ENCODE results near the gene TADA2B. TPM values are rescaled to one million over a fixed set of nuclear protein-coding genes. Genes with fewer than 3 reads are reported as not detected.

The TADA2B gene
- total and polyA plus RNA-seq, 2 experiments from 2014 or later = 3.6 to 11.4 TPM

- H3K27ac Mint-ChIP-seq = no peak overlapping the region
- Histone ChIP-seq H3K4me1 (ENCODE audit: insufficient read depth) (peaks cover 20% of the 10 kb centered on the region; the same call in 1 of the 2 replicates), H2AFZ (no peak overlapping the region), H3K9me2 (ENCODE audit: insufficient read depth) (no peaks in the 10 kb centered on the region), H3K27me3 (ENCODE audit: insufficient read depth) (peaks cover 21% of the 10 kb centered on the region), H3K27ac (ENCODE audit: low read depth) (no peak overlapping the region), H3K79me2 (replicated peaks; ENCODE audit: insufficient read depth) (peaks cover 46% of the 10 kb centered on the region), H3K4me2 (peak overlapping the region; percentile 92), H3K4me3 (peak overlapping the region; percentile 72), H4K20me1 (replicated peaks; ENCODE audit: insufficient read depth) (peaks cover 38% of the 10 kb centered on the region), H3F3A (replicated peaks; ENCODE audit: low read depth) (no peaks in the 10 kb centered on the region), H3K36me3 (ENCODE audit: insufficient read depth) (peaks cover 14% of the 10 kb centered on the region; the same call in 1 of the 2 replicates)
- peak overlapping the region; percentile 92 for H3K4me3 Mint-ChIP-seq
- TF ChIP-seq JUNB (IDR thresholded peaks at IDR 0.05; ENCODE audit: unreplicated experiment) (no peak), NANOG (IDR thresholded peaks at IDR 0.05; ENCODE audit: borderline replicate concordance) (no peak), EZH2 (IDR thresholded peaks at IDR 0.05; ENCODE audit: low read depth, unreplicated experiment) (no peak), ZNF114 (CRISPR knock-in tag; IDR thresholded peaks at IDR 0.05) (no peak), ETS1 (IDR thresholded peaks at IDR 0.05) (no peak), POLR2AphosphoS5 (IDR thresholded peaks at IDR 0.05; ENCODE audit: low read depth) (no peak), ZNF462 (CRISPR knock-in tag; IDR thresholded peaks at IDR 0.05) (no peak), EZH2phosphoT487 (IDR thresholded peaks at IDR 0.05; ENCODE audit: unreplicated experiment) (no peak), ZNF331 (CRISPR knock-in tag; IDR thresholded peaks at IDR 0.05; ENCODE audit: low read depth) (no peak), STAT1 (IDR thresholded peaks at IDR 0.05; ENCODE audit: unreplicated experiment) (no peak), CREB1 (CRISPR knock-in tag; IDR thresholded peaks at IDR 0.05; ENCODE audit: low read depth) (no peak)
- TF ChIP-seq, protein P1, sequence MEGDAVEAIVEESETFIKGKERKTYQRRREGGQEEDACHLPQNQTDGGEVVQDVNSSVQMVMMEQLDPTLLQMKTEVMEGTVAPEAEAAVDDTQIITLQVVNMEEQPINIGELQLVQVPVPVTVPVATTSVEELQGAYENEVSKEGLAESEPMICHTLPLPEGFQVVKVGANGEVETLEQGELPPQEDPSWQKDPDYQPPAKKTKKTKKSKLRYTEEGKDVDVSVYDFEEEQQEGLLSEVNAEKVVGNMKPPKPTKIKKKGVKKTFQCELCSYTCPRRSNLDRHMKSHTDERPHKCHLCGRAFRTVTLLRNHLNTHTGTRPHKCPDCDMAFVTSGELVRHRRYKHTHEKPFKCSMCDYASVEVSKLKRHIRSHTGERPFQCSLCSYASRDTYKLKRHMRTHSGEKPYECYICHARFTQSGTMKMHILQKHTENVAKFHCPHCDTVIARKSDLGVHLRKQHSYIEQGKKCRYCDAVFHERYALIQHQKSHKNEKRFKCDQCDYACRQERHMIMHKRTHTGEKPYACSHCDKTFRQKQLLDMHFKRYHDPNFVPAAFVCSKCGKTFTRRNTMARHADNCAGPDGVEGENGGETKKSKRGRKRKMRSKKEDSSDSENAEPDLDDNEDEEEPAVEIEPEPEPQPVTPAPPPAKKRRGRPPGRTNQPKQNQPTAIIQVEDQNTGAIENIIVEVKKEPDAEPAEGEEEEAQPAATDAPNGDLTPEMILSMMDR (conservative IDR thresholded peaks at IDR 0.05; ENCODE audit: low read depth in 2 of 2) = no peak
- TF ChIP-seq, protein P2, sequence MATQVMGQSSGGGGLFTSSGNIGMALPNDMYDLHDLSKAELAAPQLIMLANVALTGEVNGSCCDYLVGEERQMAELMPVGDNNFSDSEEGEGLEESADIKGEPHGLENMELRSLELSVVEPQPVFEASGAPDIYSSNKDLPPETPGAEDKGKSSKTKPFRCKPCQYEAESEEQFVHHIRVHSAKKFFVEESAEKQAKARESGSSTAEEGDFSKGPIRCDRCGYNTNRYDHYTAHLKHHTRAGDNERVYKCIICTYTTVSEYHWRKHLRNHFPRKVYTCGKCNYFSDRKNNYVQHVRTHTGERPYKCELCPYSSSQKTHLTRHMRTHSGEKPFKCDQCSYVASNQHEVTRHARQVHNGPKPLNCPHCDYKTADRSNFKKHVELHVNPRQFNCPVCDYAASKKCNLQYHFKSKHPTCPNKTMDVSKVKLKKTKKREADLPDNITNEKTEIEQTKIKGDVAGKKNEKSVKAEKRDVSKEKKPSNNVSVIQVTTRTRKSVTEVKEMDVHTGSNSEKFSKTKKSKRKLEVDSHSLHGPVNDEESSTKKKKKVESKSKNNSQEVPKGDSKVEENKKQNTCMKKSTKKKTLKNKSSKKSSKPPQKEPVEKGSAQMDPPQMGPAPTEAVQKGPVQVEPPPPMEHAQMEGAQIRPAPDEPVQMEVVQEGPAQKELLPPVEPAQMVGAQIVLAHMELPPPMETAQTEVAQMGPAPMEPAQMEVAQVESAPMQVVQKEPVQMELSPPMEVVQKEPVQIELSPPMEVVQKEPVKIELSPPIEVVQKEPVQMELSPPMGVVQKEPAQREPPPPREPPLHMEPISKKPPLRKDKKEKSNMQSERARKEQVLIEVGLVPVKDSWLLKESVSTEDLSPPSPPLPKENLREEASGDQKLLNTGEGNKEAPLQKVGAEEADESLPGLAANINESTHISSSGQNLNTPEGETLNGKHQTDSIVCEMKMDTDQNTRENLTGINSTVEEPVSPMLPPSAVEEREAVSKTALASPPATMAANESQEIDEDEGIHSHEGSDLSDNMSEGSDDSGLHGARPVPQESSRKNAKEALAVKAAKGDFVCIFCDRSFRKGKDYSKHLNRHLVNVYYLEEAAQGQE (IDR thresholded peaks at IDR 0.05; ENCODE audit: unreplicated experiment) = no peak
- H3K27me3 Mint-ChIP-seq (ENCODE audit: insufficient read depth, low read depth, poor library complexity) = peaks cover 17% of the 10 kb centered on the region
- H3K9me3 Mint-ChIP-seq = no peaks in the 10 kb centered on the region
- peaks cover 20% of the 10 kb centered on the region for H3K4me1 Mint-ChIP-seq
- peaks cover 39% of the 10 kb centered on the region for H3K36me3 Mint-ChIP-seq (ENCODE audit: low read depth)
- DNase-seq (ENCODE audit: low spot score) (no peak), ATAC-seq (no peak)
Observed at GRCh38 chr4:7066493-7066892, 23.3 kb downstream of the TADA2B start.

All from GM23338 (cell line).